ENCODE results near the gene TMEM184B. TPM values are rescaled to one million over a fixed set of nuclear protein-coding genes. Genes with fewer than 3 reads are reported as not detected.

The TMEM184B gene
- total and polyA plus RNA-seq, 2 of the 8 experiments (the other 6 are each of a cell fraction or from before 2014, with no cell fraction given): 41.6 to 81.0 TPM

DNA sequence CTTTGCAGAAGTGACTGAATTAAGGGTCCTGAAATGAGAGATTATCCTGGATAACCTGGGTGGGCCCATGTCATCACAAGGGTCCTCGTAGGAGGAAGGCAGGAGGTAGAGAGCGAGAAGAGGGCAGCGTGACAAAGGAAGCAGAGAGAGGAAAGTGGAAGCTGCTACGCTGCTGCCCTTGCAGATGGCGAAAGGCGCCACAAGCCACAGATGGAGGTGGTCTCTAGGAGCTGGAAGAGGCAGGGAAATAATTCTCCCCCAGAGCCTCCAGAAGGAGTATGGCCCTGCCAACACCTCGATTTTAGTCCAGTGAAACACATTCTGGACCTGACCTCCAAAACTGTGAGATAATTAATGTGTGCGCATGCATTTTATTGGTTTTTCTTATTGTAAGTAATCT, 13.4 kb downstream of the TMEM184B start:
- H2BK12ac ChIP-seq (ENCODE audit: low read depth, low read length): no peak overlapping the region
- H3K36me3 ChIP-seq (ENCODE audit: control insufficient read depth in 2 of 4, insufficient read depth in 4 of 4, low read length in 3 of 4): no peaks in the 10 kb centered on the region
- H3K27ac ChIP-seq (ENCODE audit: low read depth, low read length): no peak overlapping the region
- WGBS, 2 experiments (ENCODE audit: extremely low coverage in 1 of 2, insufficient coverage in 1 of 2, insufficient read length in 1 of 2, insufficient replicate concordance in 2 of 2, low coverage in 1 of 2, low lambda C conversion rate in 2 of 2, missing lambda C conversion rate in 1 of 2): 94% methylated on average over 8 of the region's 8 CpGs; no CpG with 5 or more reads in 1 of the 2 experiments
- H4K20me1 ChIP-seq (replicated peaks in 1 of 2; ENCODE audit: control insufficient read depth in 1 of 2, insufficient read depth in 2 of 2, low read length in 2 of 2): peaks cover 18 to 19% of the 10 kb centered on the region in 2 experiments
- no peak overlapping the region for H3K4me3 ChIP-seq (ENCODE audit: extremely low read depth in 1 of 4, insufficient read depth in 2 of 4, low read depth in 3 of 4, low read length in 4 of 4)
- H3K56ac ChIP-seq (replicated peaks; ENCODE audit: insufficient read length, low read depth, low read length): no peak overlapping the region
- peaks cover 0 to 19% (median 5%) of the 10 kb centered on the region in 4 experiments; a peak in 5 of 7 replicates for H3K4me1 ChIP-seq (replicated peaks in 1 of 4; ENCODE audit: control insufficient read depth in 3 of 4, insufficient read depth in 4 of 4, low read length in 3 of 4)
- DNase-seq (ENCODE audit: low read depth in 1 of 2, low spot score in 2 of 2) (no peak), FAIRE-seq (no peak)
- H2BK20ac ChIP-seq (ENCODE audit: low read length): no peak overlapping the region
- no peak overlapping the region for H4K8ac ChIP-seq (ENCODE audit: extremely low read depth, insufficient read depth, low read length)
- ChIA-PET POLR2A (ENCODE audit: partially characterized antibody) (interaction anchor here (1.0 to 1.7 kb wide), 3 partner anchors 8 to 31 kb away, joined by 3 to 7 read pairs (median 4); no protein-coding TSS in a partner anchor), CTCF (ENCODE audit: partially characterized antibody) (interaction anchor here (1.1 to 3.9 kb wide), 5 partner anchors 10 to 152 kb away, joined by 3 to 33 read pairs (median 3); partner anchors contain the start of gene TMEM184B)
- no peak overlapping the region for H4K5ac ChIP-seq (ENCODE audit: insufficient read length, low read depth, low read length)
- no peak overlapping the region for H3K14ac ChIP-seq (ENCODE audit: insufficient read length)
- H3K4me2 ChIP-seq (ENCODE audit: insufficient read depth in 1 of 2, low read depth in 2 of 2, low read length in 2 of 2): no peak overlapping the region
- H3K9ac ChIP-seq (replicated peaks in 1 of 4; ENCODE audit: extremely low read depth in 1 of 4, low read depth in 3 of 4, low read length in 3 of 4): no peak overlapping the region
- no peaks in the 10 kb centered on the region for H3K23me2 ChIP-seq (ENCODE audit: low read depth, low read length)
- H2BK120ac ChIP-seq (replicated peaks; ENCODE audit: low read depth, low read length): no peak overlapping the region
- H3K79me2 ChIP-seq (ENCODE audit: control insufficient read depth in 1 of 2, insufficient read depth in 2 of 2, low read length in 2 of 2): peaks cover 6 to 78% of the 10 kb centered on the region in 2 experiments; a peak in 3 of 4 replicates
- H3K9me3 ChIP-seq (ENCODE audit: insufficient read depth in 2 of 2, low read depth in 1 of 2, low read length in 1 of 2): no peaks in the 10 kb centered on the region
- H3K4ac ChIP-seq (replicated peaks; ENCODE audit: insufficient read length, low read depth, low read length): no peak overlapping the region
- no peak overlapping the region for H2AFZ ChIP-seq (ENCODE audit: low read length)
- H3K18ac ChIP-seq (ENCODE audit: extremely low read depth, low read length): no peak overlapping the region
- no peak overlapping the region for H2BK5ac ChIP-seq (ENCODE audit: low read depth, low read length)
- H3K27me3 ChIP-seq (replicated peaks in 1 of 4; ENCODE audit: control insufficient read depth in 3 of 4, extremely low read depth in 1 of 4, insufficient read depth in 3 of 4, low read length in 3 of 4): no peaks in the 10 kb centered on the region
- H3K79me1 ChIP-seq (ENCODE audit: low read depth, low read length): peaks cover 19% of the 10 kb centered on the region
- no peak overlapping the region for H2BK15ac ChIP-seq (ENCODE audit: low read length)
- H3K23ac ChIP-seq (ENCODE audit: insufficient read length): no peak overlapping the region
- H2AK5ac ChIP-seq (ENCODE audit: low read depth, low read length): no peak overlapping the region
- no peak overlapping the region for H4K91ac ChIP-seq (replicated peaks; ENCODE audit: insufficient read length, low read length)
- TF ChIP-seq BCL11A (IDR thresholded peaks at IDR 0.05; ENCODE audit: low read depth in 2 of 2, low read length in 2 of 2) (no peak), KDM5A (IDR thresholded peaks at IDR 0.05; ENCODE audit: low read length) (no peak), SIRT6 (IDR thresholded peaks at IDR 0.05; ENCODE audit: low read length) (no peak), POU5F1 (IDR thresholded peaks at IDR 0.05; ENCODE audit: low read depth, low read length) (no peak), RBBP5 (IDR thresholded peaks at IDR 0.05; ENCODE audit: borderline replicate concordance, low read depth, low read length) (no peak), GTF2F1 (IDR thresholded peaks at IDR 0.05; ENCODE audit: borderline replicate concordance, low read depth, low read length) (no peak), MAX (IDR thresholded peaks at IDR 0.05) (no peak), HDAC2 (IDR thresholded peaks at IDR 0.05; ENCODE audit: borderline replicate concordance in 1 of 2, low read depth in 2 of 2, low read length in 2 of 2) (no peak), YY1 (IDR thresholded peaks at IDR 0.05; ENCODE audit: low read depth, low read length) (no peak), KDM4A (IDR thresholded peaks at IDR 0.05; ENCODE audit: low read depth, low read length, severe bottlenecking) (no peak), SAP30 (IDR thresholded peaks at IDR 0.05; ENCODE audit: insufficient read depth, insufficient replicate concordance, low read length) (no peak)
